Stomach (tissue), 4 donors: ENCODE data around the gene SRP54.

Source experiments
- CTCF ChIP-seq, 7 experiments: fragments of 450-650 bp in 4 of 7; fragments of 200-600 bp in 3 of 7; sonication (generic) in 3 of 7; IDR thresholded peaks; one replicate each; pipeline ENCODE4 v1.5.1; 2016 to 2019; ENCODE audit warnings: antibody characterized with exemption in 7 of 7, control low read depth in 2 of 7, mild to moderate bottlenecking in 1 of 7
- EP300 ChIP-seq: sonication (generic); formaldehyde crosslinking; IDR thresholded peaks from one replicate; pipeline ENCODE4 v1.6.1; 2017; ENCODE audit warnings: antibody characterized with exemption
- POLR2A ChIP-seq, 4 donors: fragments of 450-650 bp; IDR thresholded peaks; one replicate each; pipeline ENCODE4 v1.6.1; 2016; ENCODE audit warnings: antibody characterized with exemption in 4 of 4, control low read depth in 2 of 4, mild to moderate bottlenecking in 1 of 4, moderate library complexity in 1 of 4
- POLR2AphosphoS5 ChIP-seq, 3 donors: sonication (generic); formaldehyde crosslinking; IDR thresholded peaks; one replicate each; pipeline ENCODE4 v1.6.1; 2016; ENCODE audit warnings: antibody characterized with exemption in 3 of 3

GRCh38 chr14:35045798-35046047 is 62.9 kb downstream of the SRP54 start:
- no peak for TF ChIP-seq CTCF (IDR thresholded peaks at IDR 0.05)
- TF ChIP-seq POLR2AphosphoS5 (IDR thresholded peaks at IDR 0.05): no peak
- no peak for TF ChIP-seq POLR2A (IDR thresholded peaks at IDR 0.05)
- TF ChIP-seq EP300: no peak
